ENCODE results near the gene DAD1.

- no peak for TF ChIP-seq EZH2phosphoT487 (IDR thresholded peaks at IDR 0.05; ENCODE audit: low read depth)
- TF ChIP-seq, protein P1, sequence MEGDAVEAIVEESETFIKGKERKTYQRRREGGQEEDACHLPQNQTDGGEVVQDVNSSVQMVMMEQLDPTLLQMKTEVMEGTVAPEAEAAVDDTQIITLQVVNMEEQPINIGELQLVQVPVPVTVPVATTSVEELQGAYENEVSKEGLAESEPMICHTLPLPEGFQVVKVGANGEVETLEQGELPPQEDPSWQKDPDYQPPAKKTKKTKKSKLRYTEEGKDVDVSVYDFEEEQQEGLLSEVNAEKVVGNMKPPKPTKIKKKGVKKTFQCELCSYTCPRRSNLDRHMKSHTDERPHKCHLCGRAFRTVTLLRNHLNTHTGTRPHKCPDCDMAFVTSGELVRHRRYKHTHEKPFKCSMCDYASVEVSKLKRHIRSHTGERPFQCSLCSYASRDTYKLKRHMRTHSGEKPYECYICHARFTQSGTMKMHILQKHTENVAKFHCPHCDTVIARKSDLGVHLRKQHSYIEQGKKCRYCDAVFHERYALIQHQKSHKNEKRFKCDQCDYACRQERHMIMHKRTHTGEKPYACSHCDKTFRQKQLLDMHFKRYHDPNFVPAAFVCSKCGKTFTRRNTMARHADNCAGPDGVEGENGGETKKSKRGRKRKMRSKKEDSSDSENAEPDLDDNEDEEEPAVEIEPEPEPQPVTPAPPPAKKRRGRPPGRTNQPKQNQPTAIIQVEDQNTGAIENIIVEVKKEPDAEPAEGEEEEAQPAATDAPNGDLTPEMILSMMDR (IDR thresholded peaks at IDR 0.05; ENCODE audit: low read depth, low read length), result no peak
Measured at GRCh38 chr14:22561366-22561660, 27.7 kb downstream of the DAD1 start.
